ENCODE measurements around the gene CORO7. TPM values are rescaled to one million over a fixed set of nuclear protein-coding genes. Genes with fewer than 3 reads are reported as not detected.
A peak's percentile ranks its signal among the peaks of the same experiment; 100 is the strongest.

The CORO7 gene
- total RNA-seq, 4 donors from 2014 or later: 17.9 to 53.7 (median 29.7) TPM

DNA sequence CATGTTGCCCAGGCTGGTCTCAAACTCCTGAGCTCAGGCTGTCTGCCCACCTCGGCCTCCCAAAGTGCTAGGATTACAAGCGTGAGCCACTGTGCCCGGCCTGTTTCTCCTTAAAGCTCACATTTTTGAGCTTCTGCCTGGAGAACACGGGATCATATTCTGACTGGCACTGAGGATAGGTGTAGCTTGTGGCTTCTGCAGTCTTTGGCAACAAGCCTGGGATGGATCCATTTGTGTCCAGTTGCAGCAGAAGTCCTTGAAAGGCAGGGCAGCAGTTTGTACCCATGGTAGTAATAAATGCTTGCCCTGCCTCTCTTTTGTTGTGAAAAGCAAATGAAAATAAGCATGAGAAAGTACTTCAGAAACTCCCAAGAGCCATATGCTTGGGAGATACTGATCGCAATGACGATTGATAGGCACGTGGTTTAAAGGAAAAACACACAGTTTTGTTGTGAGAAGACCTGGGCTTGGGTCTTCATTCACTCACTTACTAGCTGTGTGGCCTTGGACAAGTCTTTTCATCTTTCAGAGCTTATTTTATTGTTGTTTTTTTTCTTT lies 3.1 kb upstream of the CORO7 start:
- no peak for DNase-seq
- Histone ChIP-seq H3K4me1 (peaks cover 11 to 16% of the 10 kb centered on the region in 2 donors), H3K36me3 (no peaks in the 10 kb centered on the region), H3K4me3 (replicated peaks in 1 of 3) (no peak overlapping the region), H3K9me3 (no peaks in the 10 kb centered on the region), H3K27ac (no peak overlapping the region), H3K27me3 (no peaks in the 10 kb centered on the region)
- intact Hi-C loops (cut with DNase I): no loop called here
- TF ChIP-seq POLR2A (IDR thresholded peaks at IDR 0.05): no peak
- TF ChIP-seq, protein P1, sequence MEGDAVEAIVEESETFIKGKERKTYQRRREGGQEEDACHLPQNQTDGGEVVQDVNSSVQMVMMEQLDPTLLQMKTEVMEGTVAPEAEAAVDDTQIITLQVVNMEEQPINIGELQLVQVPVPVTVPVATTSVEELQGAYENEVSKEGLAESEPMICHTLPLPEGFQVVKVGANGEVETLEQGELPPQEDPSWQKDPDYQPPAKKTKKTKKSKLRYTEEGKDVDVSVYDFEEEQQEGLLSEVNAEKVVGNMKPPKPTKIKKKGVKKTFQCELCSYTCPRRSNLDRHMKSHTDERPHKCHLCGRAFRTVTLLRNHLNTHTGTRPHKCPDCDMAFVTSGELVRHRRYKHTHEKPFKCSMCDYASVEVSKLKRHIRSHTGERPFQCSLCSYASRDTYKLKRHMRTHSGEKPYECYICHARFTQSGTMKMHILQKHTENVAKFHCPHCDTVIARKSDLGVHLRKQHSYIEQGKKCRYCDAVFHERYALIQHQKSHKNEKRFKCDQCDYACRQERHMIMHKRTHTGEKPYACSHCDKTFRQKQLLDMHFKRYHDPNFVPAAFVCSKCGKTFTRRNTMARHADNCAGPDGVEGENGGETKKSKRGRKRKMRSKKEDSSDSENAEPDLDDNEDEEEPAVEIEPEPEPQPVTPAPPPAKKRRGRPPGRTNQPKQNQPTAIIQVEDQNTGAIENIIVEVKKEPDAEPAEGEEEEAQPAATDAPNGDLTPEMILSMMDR (IDR thresholded peaks at IDR 0.05): no peak
- WGBS, 2 donors: 80 to 84% methylated on average over 7 of the region's 7 CpGs

DNA sequence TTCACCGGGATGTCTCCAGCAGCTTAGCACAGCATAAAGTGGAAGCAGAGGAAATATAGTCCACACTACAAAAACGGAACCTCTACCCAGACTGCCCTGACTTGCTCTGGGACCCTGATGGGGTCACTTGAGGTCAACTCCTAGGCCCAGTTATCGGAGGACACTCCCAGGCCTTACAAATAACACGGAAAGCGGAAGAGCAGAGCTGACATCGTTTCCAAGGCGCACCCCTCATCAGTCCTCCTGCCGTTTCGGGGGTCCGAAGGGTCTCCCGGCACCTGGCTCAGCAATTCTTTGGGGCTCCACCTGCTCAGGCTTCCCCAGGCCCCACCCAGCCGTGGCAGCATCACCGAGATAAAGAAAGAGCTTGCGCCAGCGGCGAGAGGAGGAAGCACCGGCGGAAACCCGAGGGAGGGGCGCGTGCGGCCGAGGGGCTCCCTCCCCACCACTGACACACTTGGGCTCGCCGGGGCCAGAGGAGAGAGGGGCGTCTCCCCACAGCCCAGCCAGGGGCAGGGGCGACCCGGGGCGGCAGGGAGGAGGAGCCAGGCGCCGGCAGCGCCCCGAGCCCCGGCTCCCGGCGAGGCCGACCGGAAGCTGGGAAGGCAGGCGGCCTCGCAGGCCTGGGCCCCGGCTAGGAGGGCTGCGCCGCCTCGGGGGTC lies 727 bp downstream of the CORO7 start:
- H3K9me3 ChIP-seq: no peaks in the 10 kb centered on the region
- H3K27me3 ChIP-seq: no peaks in the 10 kb centered on the region
- peaks cover 10 to 16% of the 10 kb centered on the region in 2 donors for H3K4me1 ChIP-seq
- peak; percentile 31 to 39 for DNase-seq
- peak overlapping the region; percentile 25 to 74 (median 60) for H3K27ac ChIP-seq
- H3K4me3 ChIP-seq (replicated peaks in 1 of 3): peak overlapping the region; percentile 54 to 95 (median 89)
- TF ChIP-seq, protein P1 (IDR thresholded peaks at IDR 0.05): no peak
- TF ChIP-seq POLR2A (IDR thresholded peaks at IDR 0.05): no peak
- WGBS, 2 donors: 25 to 39% methylated on average over 4 to 10 of the region's 44 CpGs
- intact Hi-C loops (cut with DNase I): no loop called here
- H3K36me3 ChIP-seq: peaks cover 4 to 5% of the 10 kb centered on the region in 2 donors

DNA sequence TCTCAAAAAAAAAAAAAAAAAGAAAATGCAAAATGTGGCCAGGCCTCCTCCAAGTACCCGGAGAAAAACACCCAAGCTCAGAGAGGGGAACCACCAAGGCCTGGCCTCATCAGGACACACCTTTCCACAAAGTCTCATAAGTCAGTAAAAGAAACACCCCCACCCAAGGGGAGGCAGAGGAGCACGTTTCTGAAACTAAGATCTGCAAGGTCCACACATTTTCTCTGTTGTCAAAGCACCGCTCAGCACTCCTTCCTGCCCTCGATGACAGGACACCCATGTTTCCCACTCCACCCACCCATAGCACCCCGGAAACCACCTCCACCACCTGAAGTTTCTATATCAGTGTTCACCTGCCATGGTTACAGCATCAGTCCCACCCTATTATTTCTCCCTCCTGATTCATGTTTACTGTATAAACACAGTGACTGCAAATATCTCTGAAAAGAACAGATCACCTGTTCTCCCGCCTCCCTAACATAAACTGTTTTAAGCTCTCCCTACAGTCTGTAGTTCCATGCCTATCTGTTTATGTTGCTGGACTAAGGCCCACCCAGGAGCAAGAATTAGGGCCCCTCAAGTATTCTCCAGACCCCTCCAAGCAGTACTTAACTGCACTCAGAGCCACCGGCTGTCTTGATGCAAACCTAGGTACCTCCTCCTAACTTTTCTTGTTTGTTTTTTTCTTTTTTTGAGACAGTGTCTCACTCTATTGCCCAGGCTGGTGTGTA lies 2.0 kb downstream of the CORO7 start:
- no peak for DNase-seq
- Histone ChIP-seq H3K4me1 (peaks cover 10 to 16% of the 10 kb centered on the region in 2 donors), H3K4me3 (replicated peaks in 1 of 3) (no peak overlapping the region), H3K36me3 (peaks cover 4 to 5% of the 10 kb centered on the region in 2 donors), H3K9me3 (no peaks in the 10 kb centered on the region), H3K27ac (no peak overlapping the region), H3K27me3 (no peaks in the 10 kb centered on the region)
- TF ChIP-seq, protein P1 (IDR thresholded peaks at IDR 0.05): no peak
- no peak for TF ChIP-seq POLR2A (IDR thresholded peaks at IDR 0.05)
- WGBS, 2 donors: 84 to 86% methylated on average over 7 of the region's 7 CpGs
- intact Hi-C loops (cut with DNase I): no loop called here

DNA sequence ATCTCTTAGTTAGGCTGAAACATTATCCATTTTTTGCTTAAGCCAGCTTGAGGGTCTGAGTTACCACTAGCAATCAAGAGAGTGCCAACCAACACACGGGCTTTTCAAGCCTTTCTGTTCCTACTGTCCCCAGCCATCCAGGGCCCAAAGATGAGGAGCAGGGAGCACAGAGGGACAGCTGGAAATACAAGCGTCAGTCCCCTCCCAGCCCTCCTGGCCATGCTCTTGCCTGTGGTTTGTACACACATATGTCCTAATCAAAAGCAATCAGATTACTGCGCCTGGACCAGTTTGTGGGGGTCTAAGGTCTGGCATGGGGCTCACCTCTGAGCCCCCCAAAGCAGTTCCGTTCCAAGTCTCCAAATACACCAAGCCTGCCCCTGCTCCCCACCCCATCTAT lies 3.5 kb downstream of the CORO7 start:
- no peak for TF ChIP-seq POLR2A (IDR thresholded peaks at IDR 0.05)
- TF ChIP-seq, protein P1 (IDR thresholded peaks at IDR 0.05): no peak
- no peaks in the 10 kb centered on the region for H3K9me3 ChIP-seq
- no peak for DNase-seq
- no peaks in the 10 kb centered on the region for H3K27me3 ChIP-seq
- peaks cover 10 to 16% of the 10 kb centered on the region in 2 donors for H3K4me1 ChIP-seq
- no peak overlapping the region for H3K27ac ChIP-seq
- H3K4me3 ChIP-seq (replicated peaks in 1 of 3): no peak overlapping the region
- intact Hi-C loops (cut with DNase I): no loop called here
- peaks cover 5 to 7% of the 10 kb centered on the region in 2 donors for H3K36me3 ChIP-seq
- 93 to 94% methylated on average over 4 of the region's 4 CpGs for WGBS, 2 donors

DNA sequence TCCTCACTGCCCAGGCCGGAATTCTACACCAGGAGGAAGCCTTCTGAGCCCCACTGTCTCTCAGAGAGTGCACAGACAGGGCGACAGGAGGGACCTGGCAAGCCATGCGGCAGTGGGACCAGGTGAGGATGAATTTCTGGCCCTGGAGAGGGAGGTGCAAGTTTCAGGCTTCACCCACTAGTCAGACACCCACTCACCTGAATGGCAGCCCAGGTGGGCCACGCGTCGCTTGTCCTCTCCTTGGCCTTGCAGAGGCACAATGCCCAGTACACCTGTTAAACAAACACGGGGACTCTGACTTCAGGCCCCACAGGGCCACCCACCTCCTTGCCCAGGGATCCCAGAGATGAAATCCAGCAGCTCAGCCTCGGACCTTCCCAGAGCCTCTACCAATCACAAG lies 4.2 kb downstream of the CORO7 start:
- Histone ChIP-seq H3K4me1 (peaks cover 10 to 13% of the 10 kb centered on the region in 2 donors), H3K9me3 (no peaks in the 10 kb centered on the region), H3K36me3 (peaks cover 12 to 14% of the 10 kb centered on the region in 2 donors), H3K27ac (no peak overlapping the region), H3K27me3 (no peaks in the 10 kb centered on the region), H3K4me3 (replicated peaks in 1 of 3) (no peak overlapping the region)
- 87 to 94% methylated on average over 3 to 7 of the region's 8 CpGs for WGBS, 2 donors
- TF ChIP-seq, protein P1 (IDR thresholded peaks at IDR 0.05): no peak
- TF ChIP-seq POLR2A (IDR thresholded peaks at IDR 0.05): no peak
- intact Hi-C loops (cut with DNase I): no loop called here
- DNase-seq: no peak
